HepG2 (cell line): ENCODE data around the gene NT5C3B. TPM values are rescaled to one million over a fixed set of nuclear protein-coding genes. Genes with fewer than 3 reads are reported as not detected.
A peak's percentile ranks its signal among the peaks of the same experiment; 100 is the strongest.

Experiments used
- CENPX ChIP-seq: sonication (generic); formaldehyde crosslinking; IDR thresholded peaks from 2 replicates; pipeline ENCODE4 v1.9.0; 2021; ENCODE audit warnings: mild to moderate bottlenecking, missing genetic modification reagents, moderate library complexity
- CHCHD3 ChIP-seq: sonication (generic); formaldehyde crosslinking; IDR thresholded peaks from 2 replicates; pipeline ENCODE4 v1.8.0; 2022; ENCODE audit warnings: mild to moderate bottlenecking, missing genetic modification reagents, moderate library complexity
- ELF3 ChIP-seq: IDR thresholded peaks from 2 replicates; pipeline ENCODE4 v1.6.1; 2016; ENCODE audit warnings: missing genetic modification reagents, missing compliant biosample characterization
- HNF4G ChIP-seq, 2 experiments: sonication (generic) in 1 of 2; formaldehyde crosslinking in 1 of 2; IDR thresholded peaks; 2 replicates each; pipeline versions ENCODE4 v1.4.0 to v1.6.1; 2011 to 2020; ENCODE audit warnings: borderline replicate concordance in 2 of 2, low read depth in 2 of 2, mild to moderate bottlenecking in 2 of 2, low read length in 1 of 2, missing genetic modification reagents in 1 of 2, moderate library complexity in 1 of 2
- NCOA1 ChIP-seq: sonication (generic); formaldehyde crosslinking; IDR thresholded peaks from 2 replicates; pipeline ENCODE4 v1.9.0; 2021; ENCODE audit warnings: missing genetic modification reagents
- NFATC3 ChIP-seq: sonication (generic); formaldehyde crosslinking; IDR thresholded peaks from 2 replicates; pipeline ENCODE4 v1.5.1; 2020; ENCODE audit warnings: mild to moderate bottlenecking, missing genetic modification reagents
- NFKB2 ChIP-seq: sonication (generic); formaldehyde crosslinking; IDR thresholded peaks from 2 replicates; pipeline ENCODE4 v1.4.0; 2020; ENCODE audit warnings: missing genetic modification reagents, borderline replicate concordance
- SMAD9 ChIP-seq: sonication (generic); formaldehyde crosslinking; IDR thresholded peaks from 2 replicates; pipeline ENCODE4 v1.5.1; 2020; ENCODE audit warnings: mild to moderate bottlenecking, missing genetic modification reagents
- SOX6 ChIP-seq, 2 experiments: fragments of 450-650 bp in 1 of 2; sonication (generic) in 1 of 2; formaldehyde crosslinking in 1 of 2; IDR thresholded peaks; 2 replicates each; pipeline versions ENCODE4 v1.4.0 to v1.6.1; 2017 to 2020; ENCODE audit warnings: antibody characterized with exemption in 1 of 2, mild to moderate bottlenecking in 1 of 2, missing genetic modification reagents in 1 of 2
- SP2 ChIP-seq: sonication (generic); formaldehyde crosslinking; IDR thresholded peaks from 2 replicates; pipeline ENCODE4 v1.5.1; 2020; ENCODE audit warnings: mild to moderate bottlenecking, missing genetic modification reagents
- ZNF224 ChIP-seq: sonication (generic); formaldehyde crosslinking; IDR thresholded peaks from 2 replicates; pipeline ENCODE4 v1.5.0; 2020; ENCODE audit warnings: mild to moderate bottlenecking, missing genetic modification reagents
- ZNF543 ChIP-seq: sonication (generic); formaldehyde crosslinking; IDR thresholded peaks from 2 replicates; pipeline ENCODE4 v1.4.0; 2020; ENCODE audit warnings: mild to moderate bottlenecking, missing genetic modification reagents
- polyA plus RNA-seq, 8 experiments: library from polyadenylated mRNA; depleted of rRNA in 3 of 8; stranded (reverse) in 7 of 8; unstranded in 1 of 8; fragments of >200 nt; fragmentation: Illumina TruSeq in 4 of 8; extraction: Trizol in 4 of 8; gene quantifications; 2 replicates each; pipeline versions ENCODE4 v1.2.1 to v1.2.3, GENCODE V29; 2011 to 2016; ENCODE audit warnings: low read depth in 4 of 8, missing spikeins in 1 of 8, mixed read lengths in 1 of 8; ENCODE audit not compliant: insufficient read depth in 1 of 8
- total RNA-seq, 5 experiments: library from RNA; depleted of rRNA; stranded (reverse); fragments of >200 nt; fragmentation: Illumina TruSeq; extraction: Trizol; gene quantifications; 2 replicates each; pipeline ENCODE4 v1.2.3, GENCODE V29; 2016; ENCODE audit warnings: low read depth in 1 of 5
- TF ChIP-seq, protein P1 (sequence below): sonication (generic); formaldehyde crosslinking; IDR thresholded peaks from 2 replicates; pipeline ENCODE4 v1.4.0; 2020; ENCODE audit warnings: mild to moderate bottlenecking, missing genetic modification reagents
- TF ChIP-seq, protein P2 (sequence below): sonication (generic); formaldehyde crosslinking; IDR thresholded peaks from 2 replicates; pipeline ENCODE4 v1.4.0; 2020; ENCODE audit warnings: missing genetic modification reagents
- TF ChIP-seq, protein P3 (sequence below): IDR thresholded peaks from 2 replicates; pipeline ENCODE4 v1.6.1; 2016; ENCODE audit warnings: mild to moderate bottlenecking, missing biosample characterization, missing genetic modification reagents
- TF ChIP-seq, protein P4 (sequence below): sonication (generic); formaldehyde crosslinking; IDR thresholded peaks from 2 replicates; pipeline ENCODE4 v1.9.0; 2021; ENCODE audit warnings: missing genetic modification reagents, mild to moderate bottlenecking, borderline replicate concordance
- TF ChIP-seq, protein P5 (sequence below): sonication (generic); formaldehyde crosslinking; IDR thresholded peaks from 2 replicates; pipeline ENCODE4 v1.4.0; 2020; ENCODE audit warnings: missing genetic modification reagents, borderline replicate concordance
- TF ChIP-seq, protein P6 (sequence below): sonication (generic); formaldehyde crosslinking; IDR thresholded peaks from 2 replicates; pipeline ENCODE4 v1.4.0; 2020; ENCODE audit warnings: mild to moderate bottlenecking, missing genetic modification reagents

NT5C3B gene
- total and polyA plus RNA-seq, 2 of the 13 experiments (the other 11 are each of a cell fraction or from before 2014, with no cell fraction given) = 104 to 126 TPM

DNA sequence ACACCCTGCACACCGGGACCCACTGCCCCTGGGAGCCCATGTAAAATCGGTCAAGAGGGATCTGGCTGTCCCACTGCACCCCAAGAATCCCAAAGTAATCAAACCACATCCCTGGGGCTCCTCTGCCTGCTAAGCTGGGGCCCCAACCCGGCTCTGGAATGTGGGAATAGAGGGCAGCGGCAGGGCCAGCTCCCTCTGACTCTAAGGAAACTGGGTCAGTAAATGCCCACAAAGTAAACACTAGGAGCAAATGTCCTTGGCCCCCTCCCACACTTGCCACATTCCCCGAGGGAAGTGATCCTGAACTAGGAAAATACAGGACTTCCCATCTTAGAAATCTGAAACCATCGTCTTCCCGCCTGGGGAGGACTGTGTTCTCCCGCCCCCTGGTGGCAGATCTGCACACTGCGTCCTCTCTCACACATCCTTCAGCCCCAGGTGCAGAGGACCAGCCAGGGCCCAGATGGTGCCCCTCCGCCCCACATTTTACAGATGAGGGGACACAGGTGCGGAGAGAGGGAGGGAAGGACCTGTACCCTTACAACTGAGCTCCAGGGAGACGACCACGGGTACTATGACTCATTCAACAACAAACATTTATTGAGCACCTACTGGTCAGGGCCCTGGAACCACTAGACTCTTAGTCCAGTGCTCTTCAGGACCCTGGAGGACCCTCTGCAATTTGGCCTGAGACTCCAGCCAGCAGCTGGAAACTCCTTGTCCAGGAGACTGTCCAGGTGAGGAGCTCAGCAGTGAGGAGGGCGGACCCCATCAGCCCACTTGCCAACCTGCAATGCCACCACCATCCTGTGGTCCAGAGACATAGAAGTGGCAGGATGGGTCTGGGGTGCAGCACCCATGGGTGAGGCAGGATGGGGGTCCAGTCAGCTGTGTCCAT, 34.4 kb downstream of the NT5C3B start (continued):
- TF ChIP-seq SP2 (CRISPR knock-in tag) (no peak), NFATC3 (CRISPR knock-in tag) (no peak), ZNF224 (no peak), HNF4G (IDR thresholded peaks at IDR 0.05; ENCODE audit: borderline replicate concordance, low read depth, low read length) (0 out of 2 replicates have a peak, but pooled peaks have one; percentile 24), HNF4G (CRISPR knock-in tag; IDR thresholded peaks at IDR 0.05; ENCODE audit: borderline replicate concordance, low read depth) (no peak), NCOA1 (no peak), SMAD9 (CRISPR knock-in tag) (no peak), ELF3 (CRISPR knock-in tag) (peak; percentile 67), NFKB2 (CRISPR knock-in tag) (no peak), SOX6 (IDR thresholded peaks at IDR 0.05) (no peak), SOX6 (CRISPR knock-in tag; IDR thresholded peaks at IDR 0.05) (peak; percentile 47), CENPX (CRISPR knock-in tag) (no peak), CHCHD3 (CRISPR knock-in tag) (0 out of 2 replicates have a peak, but pooled peaks have one; percentile 30), ZNF543 (CRISPR knock-in tag) (peak; percentile 72; the same call in 1 of the 2 replicates)
- TF ChIP-seq, protein P1, sequence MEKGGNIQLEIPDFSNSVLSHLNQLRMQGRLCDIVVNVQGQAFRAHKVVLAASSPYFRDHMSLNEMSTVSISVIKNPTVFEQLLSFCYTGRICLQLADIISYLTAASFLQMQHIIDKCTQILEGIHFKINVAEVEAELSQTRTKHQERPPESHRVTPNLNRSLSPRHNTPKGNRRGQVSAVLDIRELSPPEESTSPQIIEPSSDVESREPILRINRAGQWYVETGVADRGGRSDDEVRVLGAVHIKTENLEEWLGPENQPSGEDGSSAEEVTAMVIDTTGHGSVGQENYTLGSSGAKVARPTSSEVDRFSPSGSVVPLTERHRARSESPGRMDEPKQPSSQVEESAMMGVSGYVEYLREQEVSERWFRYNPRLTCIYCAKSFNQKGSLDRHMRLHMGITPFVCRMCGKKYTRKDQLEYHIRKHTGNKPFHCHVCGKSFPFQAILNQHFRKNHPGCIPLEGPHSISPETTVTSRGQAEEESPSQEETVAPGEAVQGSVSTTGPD (CRISPR knock-in tag) = 0 out of 2 replicates have a peak, but pooled peaks have one; percentile 19
- TF ChIP-seq, protein P2, sequence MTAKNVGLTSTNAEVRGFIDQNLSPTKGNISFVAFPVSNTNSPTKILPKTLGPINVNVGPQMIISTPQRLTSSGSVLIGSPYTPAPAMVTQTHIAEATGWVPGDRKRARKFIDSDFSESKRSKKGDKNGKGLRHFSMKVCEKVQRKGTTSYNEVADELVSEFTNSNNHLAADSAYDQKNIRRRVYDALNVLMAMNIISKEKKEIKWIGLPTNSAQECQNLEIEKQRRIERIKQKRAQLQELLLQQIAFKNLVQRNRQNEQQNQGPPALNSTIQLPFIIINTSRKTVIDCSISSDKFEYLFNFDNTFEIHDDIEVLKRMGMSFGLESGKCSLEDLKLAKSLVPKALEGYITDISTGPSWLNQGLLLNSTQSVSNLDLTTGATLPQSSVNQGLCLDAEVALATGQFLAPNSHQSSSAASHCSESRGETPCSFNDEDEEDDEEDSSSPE (CRISPR knock-in tag) = peak; percentile 88
- TF ChIP-seq, protein P3, sequence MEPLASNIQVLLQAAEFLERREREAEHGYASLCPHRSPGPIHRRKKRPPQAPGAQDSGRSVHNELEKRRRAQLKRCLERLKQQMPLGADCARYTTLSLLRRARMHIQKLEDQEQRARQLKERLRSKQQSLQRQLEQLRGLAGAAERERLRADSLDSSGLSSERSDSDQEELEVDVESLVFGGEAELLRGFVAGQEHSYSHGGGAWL = no peak
- TF ChIP-seq, protein P4, sequence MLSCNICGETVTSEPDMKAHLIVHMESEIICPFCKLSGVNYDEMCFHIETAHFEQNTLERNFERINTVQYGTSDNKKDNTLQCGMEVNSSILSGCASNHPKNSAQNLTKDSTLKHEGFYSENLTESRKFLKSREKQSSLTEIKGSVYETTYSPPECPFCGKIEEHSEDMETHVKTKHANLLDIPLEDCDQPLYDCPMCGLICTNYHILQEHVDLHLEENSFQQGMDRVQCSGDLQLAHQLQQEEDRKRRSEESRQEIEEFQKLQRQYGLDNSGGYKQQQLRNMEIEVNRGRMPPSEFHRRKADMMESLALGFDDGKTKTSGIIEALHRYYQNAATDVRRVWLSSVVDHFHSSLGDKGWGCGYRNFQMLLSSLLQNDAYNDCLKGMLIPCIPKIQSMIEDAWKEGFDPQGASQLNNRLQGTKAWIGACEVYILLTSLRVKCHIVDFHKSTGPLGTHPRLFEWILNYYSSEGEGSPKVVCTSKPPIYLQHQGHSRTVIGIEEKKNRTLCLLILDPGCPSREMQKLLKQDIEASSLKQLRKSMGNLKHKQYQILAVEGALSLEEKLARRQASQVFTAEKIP (CRISPR knock-in tag) = no peak
- TF ChIP-seq, protein P5, sequence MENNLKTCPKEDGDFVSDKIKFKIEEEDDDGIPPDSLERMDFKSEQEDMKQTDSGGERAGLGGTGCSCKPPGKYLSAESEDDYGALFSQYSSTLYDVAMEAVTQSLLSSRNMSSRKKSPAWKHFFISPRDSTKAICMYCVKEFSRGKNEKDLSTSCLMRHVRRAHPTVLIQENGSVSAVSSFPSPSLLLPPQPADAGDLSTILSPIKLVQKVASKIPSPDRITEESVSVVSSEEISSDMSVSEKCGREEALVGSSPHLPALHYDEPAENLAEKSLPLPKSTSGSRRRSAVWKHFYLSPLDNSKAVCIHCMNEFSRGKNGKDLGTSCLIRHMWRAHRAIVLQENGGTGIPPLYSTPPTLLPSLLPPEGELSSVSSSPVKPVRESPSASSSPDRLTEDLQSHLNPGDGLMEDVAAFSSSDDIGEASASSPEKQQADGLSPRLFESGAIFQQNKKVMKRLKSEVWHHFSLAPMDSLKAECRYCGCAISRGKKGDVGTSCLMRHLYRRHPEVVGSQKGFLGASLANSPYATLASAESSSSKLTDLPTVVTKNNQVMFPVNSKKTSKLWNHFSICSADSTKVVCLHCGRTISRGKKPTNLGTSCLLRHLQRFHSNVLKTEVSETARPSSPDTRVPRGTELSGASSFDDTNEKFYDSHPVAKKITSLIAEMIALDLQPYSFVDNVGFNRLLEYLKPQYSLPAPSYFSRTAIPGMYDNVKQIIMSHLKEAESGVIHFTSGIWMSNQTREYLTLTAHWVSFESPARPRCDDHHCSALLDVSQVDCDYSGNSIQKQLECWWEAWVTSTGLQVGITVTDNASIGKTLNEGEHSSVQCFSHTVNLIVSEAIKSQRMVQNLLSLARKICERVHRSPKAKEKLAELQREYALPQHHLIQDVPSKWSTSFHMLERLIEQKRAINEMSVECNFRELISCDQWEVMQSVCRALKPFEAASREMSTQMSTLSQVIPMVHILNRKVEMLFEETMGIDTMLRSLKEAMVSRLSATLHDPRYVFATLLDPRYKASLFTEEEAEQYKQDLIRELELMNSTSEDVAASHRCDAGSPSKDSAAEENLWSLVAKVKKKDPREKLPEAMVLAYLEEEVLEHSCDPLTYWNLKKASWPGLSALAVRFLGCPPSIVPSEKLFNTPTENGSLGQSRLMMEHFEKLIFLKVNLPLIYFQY = no peak
- TF ChIP-seq, protein P6, sequence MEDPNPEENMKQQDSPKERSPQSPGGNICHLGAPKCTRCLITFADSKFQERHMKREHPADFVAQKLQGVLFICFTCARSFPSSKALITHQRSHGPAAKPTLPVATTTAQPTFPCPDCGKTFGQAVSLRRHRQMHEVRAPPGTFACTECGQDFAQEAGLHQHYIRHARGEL = peak; percentile 94; the same call in 1 of the 2 replicates
